NCI-H2081 treated with DMSO at 0.1 percent for 48 hours (cell line): ENCODE data around the gene HNMT.
"Not testable (repeated sequence)": the region's sequence is repeated elsewhere in the genome, so short reads cannot be mapped to it uniquely, and the experiment has no call there.

Experiments
- DNase-seq: peaks from one replicate; lab custom pipeline; 2025; lab: John Stamatoyannopoulos, UW

Gene HNMT

DNA sequence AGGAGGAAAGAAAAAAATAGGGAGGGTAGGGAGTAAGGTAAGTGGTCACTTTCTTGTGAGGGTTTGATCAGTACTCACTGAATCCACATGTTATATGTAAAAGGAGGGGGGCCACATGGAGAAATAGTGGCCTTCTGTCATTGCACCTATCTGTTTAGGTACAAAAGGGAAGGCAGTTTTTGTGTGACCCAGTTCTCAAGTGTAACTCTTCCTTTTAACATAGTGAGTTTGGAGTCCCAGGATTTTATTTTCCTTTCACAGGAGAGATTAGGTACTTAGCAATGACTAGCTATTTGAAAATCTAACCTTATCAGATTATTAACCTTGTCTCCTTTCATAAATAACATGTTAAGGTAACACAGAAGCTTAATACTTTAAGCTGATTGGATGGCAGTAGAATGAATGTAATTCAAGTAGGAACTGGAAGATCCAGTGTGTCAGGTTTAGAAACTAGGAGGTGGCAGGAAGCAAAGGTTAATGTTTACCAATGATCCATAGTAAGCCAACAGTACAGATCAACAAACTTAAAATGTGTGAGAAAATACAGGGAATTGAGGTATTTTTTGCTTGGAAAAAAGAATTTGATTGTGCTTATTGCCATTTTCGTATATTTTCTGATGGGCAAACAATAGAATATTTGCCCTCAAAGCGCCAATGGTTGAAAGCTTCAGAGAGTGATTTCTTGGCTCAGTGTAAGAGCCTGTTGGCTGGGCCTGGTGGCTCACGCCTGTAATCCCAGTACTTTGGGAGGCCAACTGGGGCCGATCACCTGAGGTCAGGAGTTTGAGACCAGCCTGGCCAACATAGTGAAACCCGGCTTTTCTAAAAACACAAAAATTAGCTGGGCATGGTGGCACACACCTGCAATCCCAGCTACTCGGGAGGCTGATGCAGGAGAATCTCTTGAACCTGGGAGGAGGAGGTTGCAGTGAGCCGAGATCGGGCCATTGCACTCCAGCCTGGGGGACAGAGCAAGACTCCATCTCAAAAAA, 11.3 kb downstream of the HNMT start:
- DNase-seq, result no peak

DNA sequence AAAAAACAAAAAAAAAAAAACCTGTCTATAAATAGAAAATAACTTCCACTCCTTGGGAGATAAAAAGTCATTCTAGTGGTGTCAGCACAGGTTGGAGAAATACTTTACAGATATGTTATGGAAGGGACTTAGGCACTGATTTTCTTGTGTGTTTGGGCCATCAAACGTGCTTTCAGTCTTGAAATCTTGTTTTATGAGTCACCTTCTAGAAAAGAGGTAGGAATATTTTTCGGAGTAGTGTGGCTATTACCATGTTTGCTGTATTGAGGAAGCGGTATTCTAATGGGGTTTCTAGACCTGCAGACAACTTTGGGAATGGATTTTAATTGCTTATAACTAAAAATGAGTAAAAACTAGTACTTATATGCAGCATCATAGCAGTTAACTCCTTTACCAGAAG, 12.0 kb downstream of the HNMT start:
- no peak for DNase-seq

DNA sequence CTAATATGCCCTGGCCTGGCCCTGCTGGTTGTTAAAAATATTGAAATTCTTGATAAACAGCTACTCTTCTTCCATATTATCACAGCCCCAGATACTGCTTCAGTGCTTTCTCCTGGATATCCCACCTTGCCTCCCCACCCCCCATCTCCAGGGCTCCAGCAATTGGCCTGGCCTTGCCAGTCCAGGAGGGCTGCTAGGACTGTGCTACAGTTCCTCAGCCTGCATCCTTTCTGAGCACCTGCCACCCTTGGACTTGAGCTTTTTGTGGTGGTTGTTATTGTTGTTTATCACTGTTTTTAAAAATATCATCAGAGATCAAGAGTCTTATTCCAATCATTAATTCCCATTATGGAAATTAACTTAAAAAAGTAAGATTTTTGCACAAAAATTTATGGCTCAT, 13.5 kb downstream of the HNMT start:
- no peak for DNase-seq

DNA sequence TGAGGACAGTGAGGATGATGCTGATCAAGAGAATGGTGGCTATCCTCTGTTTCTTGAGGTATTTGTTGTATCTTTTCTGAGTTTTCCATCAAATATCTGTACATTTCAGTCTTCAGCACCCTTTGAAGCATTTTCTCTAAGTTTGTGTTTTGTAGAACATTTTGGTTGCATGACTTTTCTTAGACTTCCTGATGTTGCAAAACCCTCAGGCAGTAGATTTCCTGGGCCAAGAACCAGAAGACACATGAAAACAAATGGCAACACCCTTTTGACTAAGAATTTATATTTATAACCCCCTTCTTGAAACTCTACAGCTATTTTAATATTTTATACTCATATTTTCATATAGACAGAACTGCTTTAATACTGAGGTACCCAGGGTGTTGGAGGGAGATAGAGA, 16.2 kb downstream of the HNMT start:
- no peak for DNase-seq

DNA sequence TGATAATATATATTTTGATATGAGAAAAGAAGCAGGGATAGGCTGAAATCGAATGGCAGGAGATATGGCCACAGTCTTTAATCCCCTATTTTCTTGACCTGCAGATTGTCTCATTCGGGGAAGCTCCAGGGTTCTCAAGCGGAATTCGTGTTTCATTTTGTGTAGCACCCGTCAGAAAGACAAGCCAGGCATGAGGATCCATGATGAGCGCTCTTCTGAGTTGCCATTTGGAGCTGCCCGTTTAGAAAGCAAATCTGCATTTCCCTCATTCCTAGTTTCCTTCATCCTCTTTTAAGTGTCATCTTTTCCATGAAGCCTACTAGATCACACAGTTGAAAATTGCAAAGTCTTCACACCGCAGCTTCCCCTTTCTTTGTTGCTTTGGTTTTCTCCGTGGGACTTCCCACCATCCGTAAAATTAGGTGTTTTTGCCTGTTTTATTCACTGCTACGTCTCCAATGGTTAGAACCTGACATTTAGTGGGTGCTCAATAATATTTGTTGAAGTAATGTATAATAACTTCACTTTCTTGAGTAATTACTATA, 16.9 kb downstream of the HNMT start:
- DNase-seq, result no peak

DNA sequence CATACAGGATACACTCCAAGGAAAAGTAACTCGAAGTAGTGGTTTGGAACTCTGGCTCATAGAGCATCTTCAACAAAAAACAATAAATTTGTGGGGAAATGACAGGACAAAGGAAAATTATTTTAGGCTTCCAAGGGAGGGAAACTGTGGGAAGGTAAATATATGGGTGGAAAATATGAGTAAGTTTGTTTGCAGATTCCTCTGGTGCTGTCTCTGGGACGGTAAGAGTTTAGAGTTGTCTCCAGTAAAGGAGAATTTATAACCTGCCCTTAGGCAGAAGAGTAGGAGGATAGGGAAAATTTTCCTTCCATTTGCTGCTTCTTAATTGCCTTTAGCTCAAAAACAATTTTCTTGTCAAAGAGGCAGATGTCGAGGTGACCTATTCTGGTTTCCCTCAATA, 19.3 kb downstream of the HNMT start:
- DNase-seq, result no peak

DNA sequence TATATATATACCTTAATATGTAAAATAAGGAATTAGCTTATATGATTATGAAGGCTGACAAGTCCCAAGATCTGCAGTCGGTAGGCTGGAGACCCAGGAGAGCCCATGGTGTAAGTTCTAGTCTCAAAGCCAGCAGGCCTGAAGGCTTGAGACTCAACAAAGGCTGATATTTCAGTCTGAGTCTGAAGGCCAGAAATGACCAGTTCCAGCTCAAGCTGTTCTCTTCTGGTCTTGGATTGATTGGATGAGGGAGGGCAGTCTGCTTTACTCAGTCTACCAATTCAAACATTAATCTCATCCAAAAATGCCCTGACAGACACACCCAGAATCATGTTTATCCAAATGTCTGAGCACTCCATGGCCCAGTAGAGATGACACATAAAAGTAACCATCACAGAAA, 22.0 kb downstream of the HNMT start:
- DNase-seq, result no peak

DNA sequence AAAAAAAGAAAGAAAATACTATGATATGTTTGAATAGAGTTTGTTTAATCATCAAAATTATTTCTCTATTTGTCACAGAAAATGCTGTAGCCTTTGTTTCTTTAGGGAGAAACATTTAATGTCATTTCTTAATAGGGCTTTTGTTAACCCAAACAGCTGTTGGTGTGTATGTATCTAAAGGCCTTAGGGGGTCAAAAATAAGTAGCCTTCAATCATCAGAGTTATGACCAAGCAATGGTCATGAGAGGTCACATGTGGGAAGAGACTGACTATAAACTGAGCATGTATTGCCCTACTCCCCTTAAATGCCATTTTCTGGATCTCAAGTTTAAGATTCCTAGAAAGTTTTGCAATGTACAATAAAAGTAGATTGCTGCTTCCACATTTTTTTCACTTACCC, 22.7 kb downstream of the HNMT start:
- no peak for DNase-seq

- no peak for DNase-seq
Measured at GRCh38 chr2:137991078-137991477, 26.8 kb downstream of the HNMT start.

DNA sequence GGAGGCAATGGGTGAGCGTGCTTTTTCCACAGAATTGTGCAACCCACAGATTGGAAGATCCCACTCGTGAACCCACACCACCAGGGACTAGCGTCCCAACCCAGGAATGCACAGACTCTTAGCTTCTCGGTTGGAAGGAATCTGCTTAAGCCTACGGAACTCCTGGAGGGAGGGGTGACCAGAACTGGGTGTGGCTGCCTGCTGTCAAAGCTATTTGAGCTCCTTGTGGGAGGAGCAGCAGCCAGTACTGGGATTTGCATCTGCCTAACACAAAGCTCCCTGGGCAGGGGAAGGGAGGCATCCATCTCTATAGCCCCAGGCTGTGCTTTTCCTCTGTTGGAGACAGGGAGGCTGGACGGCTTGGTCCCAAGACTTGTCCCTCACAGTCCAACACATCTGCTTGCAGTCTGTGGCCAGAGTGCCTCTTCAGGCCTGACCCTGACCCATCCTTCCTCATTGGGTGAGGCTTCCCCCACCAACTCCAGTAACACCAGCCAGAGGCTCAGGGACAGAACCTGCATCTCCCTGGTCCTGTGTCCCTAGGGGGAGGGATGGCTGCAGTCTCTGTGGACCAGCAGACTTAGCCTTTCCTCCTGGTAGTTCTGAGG, 27.9 kb downstream of the HNMT start:
- no peak for DNase-seq

- not testable (repeated sequence) for DNase-seq
Measured at GRCh38 chr2:137993715-137994476, 29.6 kb downstream of the HNMT start.

- not testable (repeated sequence) for DNase-seq
Measured at GRCh38 chr2:137995368-137995767, 31.1 kb downstream of the HNMT start.

DNA sequence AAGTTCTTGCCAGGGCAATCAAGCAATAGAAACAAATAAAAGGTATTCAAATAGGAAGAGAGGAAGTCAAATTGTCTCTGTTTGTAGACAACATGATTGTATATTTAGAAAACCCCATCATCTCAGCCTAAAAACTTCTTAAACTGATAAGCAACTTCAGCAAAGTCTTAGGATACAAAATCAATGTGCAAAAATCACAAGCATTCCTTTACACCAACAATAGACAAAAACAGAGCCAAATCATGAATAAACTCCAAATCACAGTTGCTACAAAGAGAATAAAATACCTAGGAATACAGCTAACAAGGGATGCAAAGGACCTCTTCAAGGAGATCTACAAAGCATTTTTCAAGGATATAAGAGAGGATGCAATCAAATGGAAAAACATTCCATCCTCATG, 31.9 kb downstream of the HNMT start:
- DNase-seq, result not testable (repeated sequence)

GRCh38 chr2:137997733-137998132, 33.5 kb downstream of the HNMT start:
- DNase-seq, result no peak

DNA sequence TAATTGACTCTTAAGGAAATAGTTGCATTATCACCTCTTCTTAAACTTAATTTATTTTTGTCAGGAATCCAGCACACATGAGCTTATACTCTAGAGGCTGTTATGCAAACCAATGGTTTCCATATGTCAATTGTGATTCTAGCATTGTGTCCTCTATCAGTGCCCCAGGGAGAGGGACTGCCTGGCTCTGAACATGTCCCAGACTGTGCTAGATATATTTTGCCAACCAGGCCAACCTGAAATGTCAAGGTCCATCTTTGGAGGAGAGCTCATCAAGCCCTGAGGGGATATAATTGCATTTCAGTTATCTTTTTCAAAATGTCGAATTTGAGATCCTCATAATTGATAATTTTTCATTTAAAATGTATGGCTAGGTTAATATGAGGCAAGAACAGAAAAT, 34.2 kb downstream of the HNMT start:
- no peak for DNase-seq

- no peak for DNase-seq
Measured at GRCh38 chr2:137999273-137999672, 35.0 kb downstream of the HNMT start.

DNA sequence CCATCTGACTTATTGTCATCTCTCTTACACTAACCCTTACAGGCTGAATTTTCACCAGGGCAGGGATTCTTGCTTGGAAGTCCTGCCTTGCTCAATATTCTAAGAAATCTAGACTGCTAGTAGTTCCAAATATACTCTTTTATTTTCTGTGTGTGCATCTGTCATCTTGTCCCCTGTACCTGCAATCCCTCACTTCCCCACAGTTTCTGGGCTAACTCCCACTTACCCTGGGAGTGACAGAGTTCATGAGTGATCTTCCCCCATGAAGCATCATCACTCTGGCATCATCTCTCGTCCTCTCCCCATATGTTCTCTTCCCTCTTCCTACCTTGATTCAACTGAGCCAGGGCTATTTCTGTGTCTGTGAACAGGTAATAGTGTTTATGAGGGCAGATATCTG, 35.7 kb downstream of the HNMT start:
- DNase-seq, result no peak

- no peak for DNase-seq
Measured at GRCh38 chr2:138000796-138001195, 36.5 kb downstream of the HNMT start.

DNA sequence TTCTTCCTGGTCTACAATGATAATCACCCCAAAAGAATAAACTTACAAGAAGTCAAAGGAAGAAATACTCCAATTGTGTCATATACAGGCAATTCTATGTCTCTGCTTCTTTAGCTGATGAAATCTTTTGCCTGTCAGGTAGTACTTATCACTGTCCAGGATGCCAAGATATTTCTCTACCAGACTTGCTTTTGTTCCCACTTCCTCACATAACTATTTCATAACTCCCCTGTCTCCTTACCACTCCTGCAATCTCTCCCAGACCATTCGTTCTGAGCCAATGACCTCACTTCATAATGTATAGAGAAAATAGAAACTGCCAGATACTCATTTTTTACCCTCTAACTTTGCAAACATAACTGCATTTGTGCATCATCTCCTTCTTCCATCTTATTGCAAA, 39.1 kb downstream of the HNMT start:
- DNase-seq, result no peak

DNA sequence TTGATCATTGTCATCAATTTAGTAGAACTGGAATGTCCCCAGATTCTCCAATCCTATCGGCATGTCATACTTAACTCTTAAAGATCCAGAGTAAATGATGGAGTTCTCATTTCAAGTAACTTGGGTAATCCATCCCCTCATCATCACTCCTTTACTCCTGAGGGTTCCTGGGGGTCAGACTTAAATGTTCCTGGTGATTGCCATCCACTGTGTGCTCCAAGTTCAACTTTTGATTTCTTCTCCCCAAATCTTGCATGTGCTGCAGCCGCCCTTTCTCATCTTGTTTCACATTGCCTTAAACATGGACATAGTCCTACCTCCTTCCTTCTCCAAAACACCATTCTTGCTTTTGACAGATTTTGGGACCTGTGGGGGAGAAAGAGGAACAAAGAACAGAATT, 43.2 kb downstream of the HNMT start:
- DNase-seq, result no peak

DNA sequence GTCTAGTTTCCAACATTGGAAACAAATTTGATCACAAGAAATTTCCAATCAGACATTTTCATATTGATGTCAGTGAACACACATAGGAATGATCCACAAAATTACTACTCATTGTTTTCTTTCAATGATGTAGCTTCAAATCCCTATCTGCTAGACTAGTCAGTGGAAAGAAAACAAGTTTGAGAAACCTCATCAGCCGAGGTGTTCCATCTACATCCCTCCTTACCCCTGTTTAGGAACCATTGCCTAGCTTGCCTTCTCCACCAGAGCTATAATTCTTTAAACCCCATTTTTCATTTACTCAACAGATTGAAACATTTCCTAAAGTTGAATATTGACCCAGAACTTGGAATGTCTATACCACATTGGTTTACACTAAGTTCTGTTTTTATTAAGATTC, 45.3 kb downstream of the HNMT start:
- no peak for DNase-seq

GRCh38 chr2:138010890-138011289, 46.6 kb downstream of the HNMT start:
- DNase-seq, result no peak
